ENCODE results near the gene LCN6.

- TF ChIP-seq, protein P1, sequence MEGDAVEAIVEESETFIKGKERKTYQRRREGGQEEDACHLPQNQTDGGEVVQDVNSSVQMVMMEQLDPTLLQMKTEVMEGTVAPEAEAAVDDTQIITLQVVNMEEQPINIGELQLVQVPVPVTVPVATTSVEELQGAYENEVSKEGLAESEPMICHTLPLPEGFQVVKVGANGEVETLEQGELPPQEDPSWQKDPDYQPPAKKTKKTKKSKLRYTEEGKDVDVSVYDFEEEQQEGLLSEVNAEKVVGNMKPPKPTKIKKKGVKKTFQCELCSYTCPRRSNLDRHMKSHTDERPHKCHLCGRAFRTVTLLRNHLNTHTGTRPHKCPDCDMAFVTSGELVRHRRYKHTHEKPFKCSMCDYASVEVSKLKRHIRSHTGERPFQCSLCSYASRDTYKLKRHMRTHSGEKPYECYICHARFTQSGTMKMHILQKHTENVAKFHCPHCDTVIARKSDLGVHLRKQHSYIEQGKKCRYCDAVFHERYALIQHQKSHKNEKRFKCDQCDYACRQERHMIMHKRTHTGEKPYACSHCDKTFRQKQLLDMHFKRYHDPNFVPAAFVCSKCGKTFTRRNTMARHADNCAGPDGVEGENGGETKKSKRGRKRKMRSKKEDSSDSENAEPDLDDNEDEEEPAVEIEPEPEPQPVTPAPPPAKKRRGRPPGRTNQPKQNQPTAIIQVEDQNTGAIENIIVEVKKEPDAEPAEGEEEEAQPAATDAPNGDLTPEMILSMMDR (IDR thresholded peaks at IDR 0.05): no peak
- TF ChIP-seq POLR2A (IDR thresholded peaks at IDR 0.05): no peak
Measured at GRCh38 chr9:136697821-136698526, 50.4 kb downstream of the LCN6 start.
